CD4-positive, alpha-beta T cell (primary cell): ENCODE data around the gene LSAMP. TPM values are rescaled to one million over a fixed set of nuclear protein-coding genes. Genes with fewer than 3 reads are reported as not detected.

Experiments used
- ATAC-seq: fragments of 200-7000 bp; cut with Tn5 transposase; one replicate; pipeline ENCODE4 v1.10.0; 2022; ENCODE audit warnings: mild to moderate bottlenecking; ENCODE audit not compliant: poor library complexity
- CTCF ChIA-PET: fragments of 350-600 bp; sonication (Branson Sonifier 250); formaldehyde crosslinking; loops from one replicate; lab custom pipeline; 2021; ENCODE audit warnings: antibody characterized with exemption, inconsistent platforms; lab: Charles Lee
- POLR2A ChIA-PET: fragments of 350-600 bp; sonication (Branson Sonifier 250); formaldehyde crosslinking; loops from one replicate; lab custom pipeline; 2021; ENCODE audit warnings: antibody characterized with exemption, inconsistent platforms; lab: Charles Lee
- DNase-seq, 14 experiments: peaks; one replicate each; pipeline ENCODE4 v3.0.0-alpha.2; 2013 to 2020; ENCODE audit warnings: mixed read lengths in 2 of 14
- H3K27ac ChIP-seq, 2 donors: one replicate each; pipeline versions ENCODE4 v1.5.1 to v1.7.0; 2013; ENCODE audit warnings: low read length in 2 of 2, low read depth in 1 of 2, mild to moderate bottlenecking in 1 of 2
- H3K27me3 ChIP-seq, 2 experiments: 1 replicate in 1 of 2; 2 replicates in 1 of 2; pipeline versions ENCODE4 v1.6.1 to v1.7.0; 2013; ENCODE audit warnings: low read length in 2 of 2, control low read depth in 1 of 2, mild to moderate bottlenecking in 1 of 2, moderate library complexity in 1 of 2; ENCODE audit not compliant: insufficient read depth in 2 of 2, control insufficient read depth in 1 of 2
- H3K36me3 ChIP-seq: one replicate; pipeline ENCODE4 v1.6.1; 2013; ENCODE audit warnings: low read length, control low read depth; ENCODE audit not compliant: insufficient read depth
- H3K4me1 ChIP-seq: one replicate; pipeline ENCODE4 v1.6.1; 2013; ENCODE audit warnings: low read length, control low read depth; ENCODE audit not compliant: insufficient read depth
- H3K4me3 ChIP-seq: one replicate; pipeline ENCODE4 v1.5.1; 2013; ENCODE audit warnings: mild to moderate bottlenecking, low read length, moderate library complexity
- H3K9me3 ChIP-seq, 2 experiments: 1 replicate in 1 of 2; 2 replicates in 1 of 2; pipeline versions ENCODE4 v1.6.1 to v1.7.0; 2013; ENCODE audit warnings: low read length in 2 of 2, mild to moderate bottlenecking in 2 of 2, control low read depth in 1 of 2, moderate library complexity in 1 of 2; ENCODE audit not compliant: control insufficient read depth in 1 of 2, insufficient read depth in 1 of 2
- H3K27ac Mint-ChIP-seq: one replicate; pipeline ENCODE4 v1.8.0; 2020; ENCODE audit warnings: mixed read lengths
- H3K27me3 Mint-ChIP-seq: one replicate; pipeline ENCODE4 v1.8.0; 2021; ENCODE audit warnings: mixed read lengths
- H3K36me3 Mint-ChIP-seq: one replicate; pipeline ENCODE4 v1.8.0; 2021; ENCODE audit warnings: low read depth, mixed read lengths
- H3K4me1 Mint-ChIP-seq: one replicate; pipeline ENCODE4 v1.8.0; 2021; ENCODE audit warnings: low read depth, mixed read lengths
- H3K4me3 Mint-ChIP-seq: one replicate; pipeline ENCODE4 v1.8.0; 2020; ENCODE audit warnings: mild to moderate bottlenecking, mixed read lengths
- H3K9me3 Mint-ChIP-seq: one replicate; pipeline ENCODE4 v1.8.0; 2020; ENCODE audit warnings: mixed read lengths
- intact Hi-C, 2 experiments: fragments of 100-400 bp; cut with DNase I in 1 of 2; cut with micrococcal nuclease in 1 of 2; formaldehyde crosslinking; loops; one replicate each; pipeline versions ENCODE4 v1.15.1 to v1.9.0; 2023 to 2025; cut with DNase I, micrococcal nuclease
- total RNA-seq, 174 experiments: library from RNA in 2 of 174; stranded (reverse) in 2 of 174; gene quantifications; one replicate each; pipeline ENCODE4 v1.2.3 and lab custom pipeline; 2021 to 2026
- TF ChIP-seq, protein P1 (sequence below): fragments of 200-600 bp; IDR thresholded peaks from one replicate; pipeline ENCODE4 v1.8.0; 2022; ENCODE audit warnings: antibody characterized with exemption, mild to moderate bottlenecking

The LSAMP gene
- total RNA-seq, 2 experiments from 2014 or later, result not detected

DNA sequence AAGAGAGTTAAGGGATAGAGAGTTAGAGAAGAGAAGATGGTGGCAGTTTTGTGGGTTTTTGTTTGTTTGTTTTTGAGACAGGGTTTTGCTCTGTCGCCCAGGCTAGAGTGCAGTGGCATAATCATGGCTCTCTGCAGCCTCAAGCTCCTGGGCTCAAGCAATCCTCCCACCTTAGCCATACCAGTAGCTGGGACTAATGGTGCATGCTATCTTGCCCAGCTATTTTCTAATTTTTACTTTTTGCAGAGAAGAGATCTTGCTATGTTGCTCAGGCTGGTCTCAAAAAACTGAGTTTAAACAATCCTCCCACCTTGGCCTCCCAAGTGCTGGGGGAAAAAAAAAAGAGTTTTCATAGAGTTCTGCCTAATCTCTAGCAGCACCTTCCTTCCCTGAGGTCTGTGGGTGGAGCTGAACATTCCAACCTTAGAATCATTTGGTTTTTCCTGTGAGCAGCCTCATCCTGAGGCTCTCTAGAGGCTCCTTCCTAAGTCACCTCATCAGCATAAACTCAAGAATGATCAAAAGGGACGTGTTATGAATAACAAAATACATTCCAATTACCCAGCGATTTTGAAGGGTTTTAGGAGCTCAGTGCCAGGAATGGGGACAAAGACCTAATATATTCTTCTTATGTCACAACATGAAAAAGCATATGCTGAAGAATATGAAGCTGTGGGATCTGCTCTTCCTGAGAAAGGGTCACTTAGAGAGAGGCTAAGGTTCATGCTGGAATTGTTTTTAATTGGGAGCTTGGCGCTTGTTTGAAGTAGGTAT, 180.6 kb downstream of the LSAMP start:
- intact Hi-C loops, result no loop called here
- TF ChIP-seq, protein P1, sequence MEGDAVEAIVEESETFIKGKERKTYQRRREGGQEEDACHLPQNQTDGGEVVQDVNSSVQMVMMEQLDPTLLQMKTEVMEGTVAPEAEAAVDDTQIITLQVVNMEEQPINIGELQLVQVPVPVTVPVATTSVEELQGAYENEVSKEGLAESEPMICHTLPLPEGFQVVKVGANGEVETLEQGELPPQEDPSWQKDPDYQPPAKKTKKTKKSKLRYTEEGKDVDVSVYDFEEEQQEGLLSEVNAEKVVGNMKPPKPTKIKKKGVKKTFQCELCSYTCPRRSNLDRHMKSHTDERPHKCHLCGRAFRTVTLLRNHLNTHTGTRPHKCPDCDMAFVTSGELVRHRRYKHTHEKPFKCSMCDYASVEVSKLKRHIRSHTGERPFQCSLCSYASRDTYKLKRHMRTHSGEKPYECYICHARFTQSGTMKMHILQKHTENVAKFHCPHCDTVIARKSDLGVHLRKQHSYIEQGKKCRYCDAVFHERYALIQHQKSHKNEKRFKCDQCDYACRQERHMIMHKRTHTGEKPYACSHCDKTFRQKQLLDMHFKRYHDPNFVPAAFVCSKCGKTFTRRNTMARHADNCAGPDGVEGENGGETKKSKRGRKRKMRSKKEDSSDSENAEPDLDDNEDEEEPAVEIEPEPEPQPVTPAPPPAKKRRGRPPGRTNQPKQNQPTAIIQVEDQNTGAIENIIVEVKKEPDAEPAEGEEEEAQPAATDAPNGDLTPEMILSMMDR, result no peak
- ATAC-seq (no peak), DNase-seq (no peak)
- Histone ChIP-seq H3K27ac (no peak overlapping the region), H3K4me3 (no peak overlapping the region), H3K4me1 (no peaks in the 10 kb centered on the region), H3K9me3 (peaks cover 0 to 4% of the 10 kb centered on the region in 2 experiments), H3K27me3 (no peaks in the 10 kb centered on the region), H3K36me3 (no peaks in the 10 kb centered on the region)
- Mint-ChIP-seq H3K4me3 (no peak overlapping the region), H3K36me3 (no peaks in the 10 kb centered on the region), H3K27ac (no peak overlapping the region), H3K27me3 (no peaks in the 10 kb centered on the region), H3K4me1 (no peaks in the 10 kb centered on the region), H3K9me3 (peaks cover 3% of the 10 kb centered on the region)
- ChIA-PET CTCF (no interaction called here), POLR2A (no interaction called here)

DNA sequence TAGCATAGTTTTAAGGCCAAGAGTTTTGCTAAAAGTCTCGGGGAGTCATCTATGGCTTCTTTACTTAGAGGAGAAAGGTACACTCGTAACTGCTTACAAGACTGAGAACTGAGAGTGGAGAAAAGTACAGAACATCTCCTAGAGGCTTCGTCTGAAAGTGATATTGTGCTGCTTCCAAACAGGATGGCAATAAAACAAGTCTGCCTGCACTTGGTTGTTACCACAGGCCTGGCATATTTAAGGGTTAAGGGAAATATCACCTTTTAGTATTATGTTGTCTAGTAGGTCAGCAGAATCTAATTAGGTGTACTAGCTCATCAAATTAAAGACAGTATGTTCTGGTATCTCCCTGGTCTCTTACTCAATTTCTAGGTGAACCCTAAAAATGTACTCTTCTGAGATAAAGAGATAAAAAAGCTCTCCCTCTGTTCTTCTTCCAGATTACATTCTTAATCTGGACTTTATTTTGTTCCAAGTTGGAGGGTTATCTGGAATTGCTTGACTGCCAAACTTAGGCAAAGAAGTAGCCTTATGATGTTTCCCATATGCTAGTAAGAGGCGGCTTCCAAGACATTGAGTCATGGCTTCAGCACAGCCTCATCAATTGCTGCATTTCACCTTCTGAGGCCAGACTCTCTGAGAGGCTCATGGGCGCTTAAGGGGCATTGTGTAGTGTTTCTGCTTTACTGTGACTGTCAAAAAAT, 181.3 kb downstream of the LSAMP start:
- Mint-ChIP-seq H3K27me3 (no peaks in the 10 kb centered on the region), H3K27ac (no peak overlapping the region), H3K4me3 (no peak overlapping the region), H3K36me3 (no peaks in the 10 kb centered on the region), H3K9me3 (peaks cover 3% of the 10 kb centered on the region), H3K4me1 (no peaks in the 10 kb centered on the region)
- Histone ChIP-seq H3K9me3 (peaks cover 0 to 4% of the 10 kb centered on the region in 2 experiments), H3K4me1 (no peaks in the 10 kb centered on the region), H3K27ac (no peak overlapping the region), H3K4me3 (no peak overlapping the region), H3K36me3 (no peaks in the 10 kb centered on the region), H3K27me3 (no peaks in the 10 kb centered on the region)
- POLR2A ChIA-PET, result no interaction called here
- CTCF ChIA-PET, result no interaction called here
- TF ChIP-seq, protein P1, result no peak
- no peak for DNase-seq
- ATAC-seq, result no peak
- intact Hi-C loops, result no loop called here

DNA sequence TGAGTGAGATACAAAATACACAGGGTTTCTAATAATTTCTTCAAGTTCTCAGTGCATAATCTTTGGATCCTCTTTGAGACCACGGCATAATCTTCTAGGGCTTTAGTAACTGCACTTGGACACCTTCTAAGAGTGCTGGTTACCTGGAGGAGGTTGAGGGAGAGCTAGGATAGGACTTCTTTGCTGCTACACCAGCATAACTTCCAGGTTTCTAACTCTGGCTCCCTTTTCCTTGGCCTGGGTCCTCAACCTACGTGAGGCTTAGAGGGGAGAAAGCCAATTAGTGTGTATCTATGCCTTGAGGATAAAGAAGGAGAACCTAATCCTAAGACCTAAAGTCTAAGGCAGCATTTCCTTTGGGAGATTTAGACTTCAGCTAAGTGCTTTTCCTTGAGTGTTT, 184.8 kb downstream of the LSAMP start:
- ATAC-seq (no peak), DNase-seq (no peak)
- Mint-ChIP-seq H3K36me3 (no peaks in the 10 kb centered on the region), H3K27me3 (no peaks in the 10 kb centered on the region), H3K4me1 (no peaks in the 10 kb centered on the region), H3K9me3 (peaks cover 2% of the 10 kb centered on the region), H3K4me3 (no peak overlapping the region), H3K27ac (no peak overlapping the region)
- TF ChIP-seq, protein P1, result no peak
- Histone ChIP-seq H3K9me3 (peaks cover 0 to 4% of the 10 kb centered on the region in 2 experiments), H3K27me3 (no peaks in the 10 kb centered on the region), H3K36me3 (no peaks in the 10 kb centered on the region), H3K4me1 (no peaks in the 10 kb centered on the region), H3K27ac (no peak overlapping the region), H3K4me3 (no peak overlapping the region)
- intact Hi-C loops, result no loop called here
- POLR2A ChIA-PET, result no interaction called here
- CTCF ChIA-PET, result no interaction called here
